ENCODE measurements around the gene HECW1. TPM values are rescaled to one million over a fixed set of nuclear protein-coding genes. Genes with fewer than 3 reads are reported as not detected.

HECW1 gene
- total RNA-seq, 1 experiment from 2014 or later: 2.7 TPM

DNA sequence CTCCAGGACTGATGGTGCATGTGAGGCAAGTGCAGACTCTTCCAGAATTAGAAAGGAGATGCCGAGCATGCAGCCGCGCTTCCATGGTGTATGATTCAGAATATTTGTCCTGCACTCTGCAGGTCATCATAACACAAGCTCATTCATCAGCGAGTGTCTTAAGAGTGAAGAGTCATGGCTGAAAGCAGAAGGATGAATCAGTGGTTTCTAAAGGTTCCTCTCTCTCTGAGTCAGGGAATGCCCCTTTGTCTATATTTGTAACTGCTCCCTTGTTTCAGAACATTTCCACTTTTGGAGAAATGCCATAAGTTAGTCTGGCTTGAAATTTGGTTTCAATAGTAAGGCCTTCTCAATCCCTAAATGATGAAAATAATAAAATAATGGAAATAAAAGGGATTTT is 52.3 kb downstream of the HECW1 start:
- H4K20me1 ChIP-seq (ENCODE audit: insufficient read depth): no peaks in the 10 kb centered on the region; the same call in 1 of the 2 replicates
- no peak overlapping the region for H3K4me3 ChIP-seq
- H3K4me1 ChIP-seq (replicated peaks; ENCODE audit: insufficient read depth): no peaks in the 10 kb centered on the region
- no peaks in the 10 kb centered on the region for H3K9me3 ChIP-seq (ENCODE audit: insufficient read depth, low read depth)
- no peak overlapping the region for H3K27ac ChIP-seq
- no peak for TF ChIP-seq EZH2 (IDR thresholded peaks at IDR 0.05; ENCODE audit: low read depth)
- TF ChIP-seq, protein P1, sequence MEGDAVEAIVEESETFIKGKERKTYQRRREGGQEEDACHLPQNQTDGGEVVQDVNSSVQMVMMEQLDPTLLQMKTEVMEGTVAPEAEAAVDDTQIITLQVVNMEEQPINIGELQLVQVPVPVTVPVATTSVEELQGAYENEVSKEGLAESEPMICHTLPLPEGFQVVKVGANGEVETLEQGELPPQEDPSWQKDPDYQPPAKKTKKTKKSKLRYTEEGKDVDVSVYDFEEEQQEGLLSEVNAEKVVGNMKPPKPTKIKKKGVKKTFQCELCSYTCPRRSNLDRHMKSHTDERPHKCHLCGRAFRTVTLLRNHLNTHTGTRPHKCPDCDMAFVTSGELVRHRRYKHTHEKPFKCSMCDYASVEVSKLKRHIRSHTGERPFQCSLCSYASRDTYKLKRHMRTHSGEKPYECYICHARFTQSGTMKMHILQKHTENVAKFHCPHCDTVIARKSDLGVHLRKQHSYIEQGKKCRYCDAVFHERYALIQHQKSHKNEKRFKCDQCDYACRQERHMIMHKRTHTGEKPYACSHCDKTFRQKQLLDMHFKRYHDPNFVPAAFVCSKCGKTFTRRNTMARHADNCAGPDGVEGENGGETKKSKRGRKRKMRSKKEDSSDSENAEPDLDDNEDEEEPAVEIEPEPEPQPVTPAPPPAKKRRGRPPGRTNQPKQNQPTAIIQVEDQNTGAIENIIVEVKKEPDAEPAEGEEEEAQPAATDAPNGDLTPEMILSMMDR (conservative IDR thresholded peaks at IDR 0.05): no peak
- BruUV-seq (replicated peaks): no TSS peak
- H3F3A ChIP-seq (ENCODE audit: insufficient read depth, low read depth): no peaks in the 10 kb centered on the region
- H3K36me3 ChIP-seq (ENCODE audit: low read depth): no peaks in the 10 kb centered on the region
- no peak overlapping the region for H2AFZ ChIP-seq
- H3K9me2 ChIP-seq (ENCODE audit: insufficient read depth): no peaks in the 10 kb centered on the region
- ChIA-PET CTCF (no interaction called here), POLR2A (ENCODE audit: unreplicated experiment) (no interaction called here)
- intact Hi-C loops (cut with micrococcal nuclease; ENCODE audit: unreplicated experiment): no loop called here
- H3K4me2 ChIP-seq: no peak overlapping the region
- no peaks in the 10 kb centered on the region for H3K79me2 ChIP-seq (ENCODE audit: low read depth)
- H3K27me3 ChIP-seq (ENCODE audit: insufficient read depth, low read depth): peaks cover 67% of the 10 kb centered on the region
- DNase-seq: no peak

DNA sequence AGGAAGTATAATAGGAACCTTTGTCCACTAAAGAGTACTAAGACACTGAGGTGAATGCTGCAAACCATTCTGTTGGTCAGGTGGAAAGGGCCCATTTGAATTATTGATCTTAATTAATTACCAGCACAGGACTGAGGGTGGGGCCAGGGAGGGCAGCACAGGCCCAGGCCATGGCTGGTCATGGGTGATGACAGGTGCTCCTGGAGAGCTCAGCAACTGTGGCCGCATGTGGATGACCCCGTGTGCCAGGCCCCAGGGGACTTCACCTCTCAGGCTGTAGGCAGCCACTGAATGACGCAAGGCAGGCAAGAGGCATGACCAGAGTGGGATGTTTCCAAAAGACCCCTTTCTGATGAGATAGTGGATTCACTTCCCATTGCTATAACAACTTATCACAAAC is 54.2 kb downstream of the HECW1 start:
- H3K4me3 ChIP-seq: no peak overlapping the region
- no peaks in the 10 kb centered on the region; the same call in 1 of the 2 replicates for H4K20me1 ChIP-seq (ENCODE audit: insufficient read depth)
- H3K9me2 ChIP-seq (ENCODE audit: insufficient read depth): no peaks in the 10 kb centered on the region
- peaks cover 76% of the 10 kb centered on the region for H3K27me3 ChIP-seq (ENCODE audit: insufficient read depth, low read depth)
- H3K9me3 ChIP-seq (ENCODE audit: insufficient read depth, low read depth): no peaks in the 10 kb centered on the region
- CTCF ChIA-PET: no interaction called here
- no peaks in the 10 kb centered on the region for H3K36me3 ChIP-seq (ENCODE audit: low read depth)
- no peaks in the 10 kb centered on the region for H3K4me1 ChIP-seq (replicated peaks; ENCODE audit: insufficient read depth)
- intact Hi-C loops (cut with micrococcal nuclease; ENCODE audit: unreplicated experiment): no loop called here
- no peak overlapping the region for H3K4me2 ChIP-seq
- TF ChIP-seq, protein P1 (conservative IDR thresholded peaks at IDR 0.05): no peak
- TF ChIP-seq EZH2 (IDR thresholded peaks at IDR 0.05; ENCODE audit: low read depth): no peak
- H2AFZ ChIP-seq: no peak overlapping the region
- DNase-seq: no peak
- POLR2A ChIA-PET (ENCODE audit: unreplicated experiment): no interaction called here
- no peak overlapping the region for H3K27ac ChIP-seq
- no peaks in the 10 kb centered on the region for H3F3A ChIP-seq (ENCODE audit: insufficient read depth, low read depth)
- BruUV-seq (replicated peaks): no TSS peak
- H3K79me2 ChIP-seq (ENCODE audit: low read depth): no peaks in the 10 kb centered on the region

GRCh38 chr7:43169076-43169475 is 56.6 kb downstream of the HECW1 start:
- no peak for DNase-seq
- H3K9me2 ChIP-seq (ENCODE audit: insufficient read depth): no peaks in the 10 kb centered on the region
- no peak overlapping the region for H3K4me3 ChIP-seq
- POLR2A ChIA-PET (ENCODE audit: unreplicated experiment): no interaction called here
- no peak overlapping the region for H3K4me2 ChIP-seq
- no peaks in the 10 kb centered on the region for H3K9me3 ChIP-seq (ENCODE audit: insufficient read depth, low read depth)
- H3K4me1 ChIP-seq (replicated peaks; ENCODE audit: insufficient read depth): no peaks in the 10 kb centered on the region
- H3K27ac ChIP-seq: no peak overlapping the region
- H3K79me2 ChIP-seq (ENCODE audit: low read depth): no peaks in the 10 kb centered on the region
- no peak overlapping the region for H2AFZ ChIP-seq
- intact Hi-C loops (cut with micrococcal nuclease; ENCODE audit: unreplicated experiment): no loop called here
- no peaks in the 10 kb centered on the region for H3K36me3 ChIP-seq (ENCODE audit: low read depth)
- H4K20me1 ChIP-seq (ENCODE audit: insufficient read depth): no peaks in the 10 kb centered on the region
- CTCF ChIA-PET: no interaction called here
- H3F3A ChIP-seq (ENCODE audit: insufficient read depth, low read depth): no peaks in the 10 kb centered on the region
- H3K27me3 ChIP-seq (ENCODE audit: insufficient read depth, low read depth): peaks cover 62% of the 10 kb centered on the region
- TF ChIP-seq, protein P1 (conservative IDR thresholded peaks at IDR 0.05): no peak
- no peak for TF ChIP-seq EZH2 (IDR thresholded peaks at IDR 0.05; ENCODE audit: low read depth)
- no TSS peak for BruUV-seq (replicated peaks)

All from PC-9 (cell line).